Subcutaneous adipose tissue (tissue), 4 donors: ENCODE results near the gene RTKN2. TPM values are rescaled to one million over a fixed set of nuclear protein-coding genes. Genes with fewer than 3 reads are reported as not detected.

ENCODE experiments used
- total RNA-seq, 4 donors: library from RNA; depleted of rRNA; stranded (reverse); fragments of >200 nt; gene quantifications; one replicate each; pipeline ENCODE4 v1.1.0, GENCODE V29; 2016
- TF ChIP-seq, protein P1 (sequence below): fragments of 450-650 bp; IDR thresholded peaks from one replicate; pipeline ENCODE4 v1.5.1; 2016; ENCODE audit warnings: low read depth, mild to moderate bottlenecking, control low read depth, antibody characterized with exemption, moderate library complexity

RTKN2 gene
- total RNA-seq, 4 donors from 2014 or later, result 0.44 to 1.5 (median 0.71) TPM

- TF ChIP-seq, protein P1, sequence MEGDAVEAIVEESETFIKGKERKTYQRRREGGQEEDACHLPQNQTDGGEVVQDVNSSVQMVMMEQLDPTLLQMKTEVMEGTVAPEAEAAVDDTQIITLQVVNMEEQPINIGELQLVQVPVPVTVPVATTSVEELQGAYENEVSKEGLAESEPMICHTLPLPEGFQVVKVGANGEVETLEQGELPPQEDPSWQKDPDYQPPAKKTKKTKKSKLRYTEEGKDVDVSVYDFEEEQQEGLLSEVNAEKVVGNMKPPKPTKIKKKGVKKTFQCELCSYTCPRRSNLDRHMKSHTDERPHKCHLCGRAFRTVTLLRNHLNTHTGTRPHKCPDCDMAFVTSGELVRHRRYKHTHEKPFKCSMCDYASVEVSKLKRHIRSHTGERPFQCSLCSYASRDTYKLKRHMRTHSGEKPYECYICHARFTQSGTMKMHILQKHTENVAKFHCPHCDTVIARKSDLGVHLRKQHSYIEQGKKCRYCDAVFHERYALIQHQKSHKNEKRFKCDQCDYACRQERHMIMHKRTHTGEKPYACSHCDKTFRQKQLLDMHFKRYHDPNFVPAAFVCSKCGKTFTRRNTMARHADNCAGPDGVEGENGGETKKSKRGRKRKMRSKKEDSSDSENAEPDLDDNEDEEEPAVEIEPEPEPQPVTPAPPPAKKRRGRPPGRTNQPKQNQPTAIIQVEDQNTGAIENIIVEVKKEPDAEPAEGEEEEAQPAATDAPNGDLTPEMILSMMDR, result no peak
Observed at GRCh38 chr10:62214364-62214874, 54.2 kb downstream of the RTKN2 start.

DNA sequence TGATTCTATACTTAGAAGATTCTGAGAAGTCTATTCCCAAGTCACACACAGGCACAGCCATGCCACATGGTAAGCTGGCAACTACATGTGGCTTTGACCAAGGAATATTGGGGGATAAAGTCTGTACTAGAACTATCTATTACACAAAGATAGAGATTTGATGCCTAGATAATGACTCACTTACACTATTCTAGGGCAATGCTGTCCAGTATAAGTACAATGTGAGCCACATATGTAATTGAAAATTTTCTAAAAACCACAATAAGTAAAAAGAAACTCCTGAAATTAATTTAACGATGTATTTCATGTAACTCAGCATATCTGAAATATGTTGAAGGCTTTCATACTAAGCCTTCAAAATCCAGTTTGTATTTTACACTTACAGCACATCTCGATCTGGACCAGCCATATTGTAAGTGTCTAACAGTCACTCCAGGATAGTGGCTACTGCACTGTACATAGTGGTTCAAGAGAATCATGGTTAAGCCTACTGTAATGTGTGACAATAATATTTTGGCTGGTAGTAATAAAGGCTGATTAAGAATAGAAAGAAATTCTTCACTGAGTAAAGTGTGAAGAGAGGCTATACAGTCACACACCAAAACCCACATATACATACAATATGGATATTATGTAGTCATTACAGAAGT is 62.8 kb downstream of the RTKN2 start:
- TF ChIP-seq, protein P1, result no peak

- TF ChIP-seq, protein P1, result no peak
Observed at GRCh38 chr10:62199584-62199983, 69.1 kb downstream of the RTKN2 start.

GRCh38 chr10:62196528-62196927 is 72.1 kb downstream of the RTKN2 start:
- TF ChIP-seq, protein P1, result no peak

- TF ChIP-seq, protein P1, result no peak
Observed at GRCh38 chr10:62195675-62195926, 73.0 kb downstream of the RTKN2 start.

DNA sequence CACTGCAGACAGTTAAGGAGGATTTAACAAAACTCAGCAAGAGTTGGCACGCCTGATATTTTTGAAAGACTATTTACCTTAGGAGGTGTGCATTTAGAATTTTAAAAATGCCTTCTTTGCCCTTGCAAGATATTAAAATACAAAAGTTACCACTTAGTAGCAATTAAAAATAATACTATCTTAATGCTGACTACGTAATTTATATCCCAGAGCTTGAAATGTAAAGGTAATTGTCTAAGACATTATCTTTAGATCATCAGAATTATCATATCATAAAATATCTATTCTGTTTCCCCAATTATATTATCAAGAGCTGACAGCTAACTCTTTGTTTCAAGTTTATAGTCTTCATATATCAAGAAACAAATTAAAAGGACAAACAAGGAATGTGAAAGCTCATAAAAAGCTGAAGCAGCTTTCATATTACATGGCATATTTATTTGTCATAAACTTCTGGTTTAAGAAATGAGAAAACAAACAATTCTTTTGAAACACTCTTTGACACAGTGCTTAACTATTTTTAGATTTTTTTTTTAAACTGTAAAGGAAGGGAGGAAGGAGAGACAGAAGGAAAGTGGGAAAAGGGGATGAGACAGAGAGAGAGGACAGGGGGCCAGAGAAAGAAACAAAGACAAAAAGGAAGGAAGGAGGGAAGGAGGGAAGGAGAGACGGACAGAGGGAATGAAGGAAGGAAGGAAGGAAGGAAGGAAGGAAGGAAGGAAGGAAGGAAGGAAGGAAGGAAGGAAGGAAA is 73.5 kb downstream of the RTKN2 start:
- TF ChIP-seq, protein P1, result no peak

- TF ChIP-seq, protein P1, result no peak
Observed at GRCh38 chr10:62193479-62193878, 75.2 kb downstream of the RTKN2 start.
